ENCODE results near the gene PSME3IP1. TPM values are rescaled to one million over a fixed set of nuclear protein-coding genes. Genes with fewer than 3 reads are reported as not detected.
A peak's percentile ranks its signal among the peaks of the same experiment; 100 is the strongest.

Gene PSME3IP1
- total RNA-seq, 2 experiments from 2014 or later, result 106 to 113 TPM

DNA sequence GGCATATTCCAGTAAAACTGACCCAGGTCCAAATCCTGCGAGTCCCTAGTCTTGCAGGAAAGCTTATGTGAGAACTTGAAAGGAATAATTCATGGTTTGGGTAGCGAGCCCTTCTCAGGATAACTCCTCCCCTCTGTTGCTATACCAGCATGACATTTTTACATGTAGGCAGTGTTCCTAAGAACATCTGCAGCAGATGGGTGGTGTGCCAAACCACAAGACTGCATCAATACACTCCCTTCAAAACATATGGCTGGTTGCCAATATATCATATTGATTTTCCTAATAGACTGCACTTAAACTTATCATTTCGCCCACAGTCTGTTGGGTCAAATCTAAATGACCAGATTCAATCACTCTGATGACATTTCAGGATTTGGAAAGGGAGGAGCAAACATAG lies 19.9 kb downstream of the PSME3IP1 start:
- ChIA-PET POLR2A (no interaction called here), CTCF (interaction anchor here (2.2 kb wide), 1 partner anchor 82 kb away, joined by 24 read pairs; no protein-coding TSS in a partner anchor)
- peaks cover 5% of the 10 kb centered on the region for H3K4me1 Mint-ChIP-seq (ENCODE audit: low read depth)
- no peak for ATAC-seq
- H3K9me3 Mint-ChIP-seq (ENCODE audit: insufficient read depth), result no peaks in the 10 kb centered on the region
- no peak overlapping the region for H3K27ac Mint-ChIP-seq
- H3K27me3 Mint-ChIP-seq (ENCODE audit: low read depth), result no peaks in the 10 kb centered on the region
- peaks cover 55% of the 10 kb centered on the region for H3K36me3 Mint-ChIP-seq (ENCODE audit: low read depth)
- DNase-seq, result no peak
- H3K4me3 Mint-ChIP-seq, result no peak overlapping the region

DNA sequence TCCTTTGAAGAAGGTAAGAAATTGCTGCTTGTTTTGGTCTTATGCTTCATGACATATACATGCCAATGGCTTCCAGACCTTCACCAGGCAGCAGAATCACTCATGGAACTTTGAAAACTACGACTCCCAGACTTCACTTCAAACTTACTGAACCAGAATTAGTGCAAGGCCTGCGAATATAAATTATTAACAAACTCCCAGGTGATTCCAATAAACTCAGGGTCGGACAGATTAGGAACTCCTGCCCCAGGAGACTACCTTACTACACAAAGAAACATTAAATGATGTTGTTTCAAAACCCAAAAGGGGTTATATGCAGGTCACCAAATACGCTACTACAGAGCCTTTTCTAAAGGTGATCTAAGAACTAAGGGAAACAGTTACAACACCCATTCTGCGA lies 20.4 kb downstream of the PSME3IP1 start:
- Mint-ChIP-seq H3K4me1 (ENCODE audit: low read depth) (peaks cover 7% of the 10 kb centered on the region), H3K9me3 (ENCODE audit: insufficient read depth) (no peaks in the 10 kb centered on the region), H3K36me3 (ENCODE audit: low read depth) (peaks cover 54% of the 10 kb centered on the region), H3K27me3 (ENCODE audit: low read depth) (no peaks in the 10 kb centered on the region), H3K4me3 (no peak overlapping the region), H3K27ac (no peak overlapping the region)
- ChIA-PET CTCF (no interaction called here), POLR2A (no interaction called here)
- DNase-seq (no peak), ATAC-seq (no peak)

DNA sequence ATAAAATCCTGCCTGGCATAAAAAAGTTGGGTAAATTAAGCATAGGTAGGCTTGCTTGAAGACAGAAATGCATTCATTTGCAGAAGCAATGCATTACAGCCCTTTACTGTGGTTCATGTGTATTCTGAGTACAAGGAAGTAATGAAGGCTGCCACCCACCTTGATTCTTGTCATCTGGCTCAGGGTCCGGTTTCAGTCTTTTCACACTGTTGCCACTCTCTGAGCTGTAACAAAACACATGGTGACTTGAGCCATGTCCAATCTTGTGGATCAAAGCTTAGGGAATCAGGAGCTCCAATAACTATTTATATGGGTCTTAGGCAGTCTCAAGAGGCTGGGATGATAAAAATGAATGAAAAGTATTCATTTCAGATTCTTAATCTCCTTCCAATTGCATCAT lies 22.0 kb downstream of the PSME3IP1 start:
- no peak for DNase-seq
- H3K4me3 Mint-ChIP-seq, result no peak overlapping the region
- ChIA-PET CTCF (interaction anchor here (1.0 kb wide), 1 partner anchor 79 kb away, joined by 3 read pairs; no protein-coding TSS in a partner anchor), POLR2A (no interaction called here)
- no peaks in the 10 kb centered on the region for H3K9me3 Mint-ChIP-seq (ENCODE audit: insufficient read depth)
- peaks cover 58% of the 10 kb centered on the region for H3K36me3 Mint-ChIP-seq (ENCODE audit: low read depth)
- H3K27ac Mint-ChIP-seq, result no peak overlapping the region
- no peaks in the 10 kb centered on the region for H3K27me3 Mint-ChIP-seq (ENCODE audit: low read depth)
- peaks cover 8% of the 10 kb centered on the region for H3K4me1 Mint-ChIP-seq (ENCODE audit: low read depth)
- ATAC-seq, result no peak

DNA sequence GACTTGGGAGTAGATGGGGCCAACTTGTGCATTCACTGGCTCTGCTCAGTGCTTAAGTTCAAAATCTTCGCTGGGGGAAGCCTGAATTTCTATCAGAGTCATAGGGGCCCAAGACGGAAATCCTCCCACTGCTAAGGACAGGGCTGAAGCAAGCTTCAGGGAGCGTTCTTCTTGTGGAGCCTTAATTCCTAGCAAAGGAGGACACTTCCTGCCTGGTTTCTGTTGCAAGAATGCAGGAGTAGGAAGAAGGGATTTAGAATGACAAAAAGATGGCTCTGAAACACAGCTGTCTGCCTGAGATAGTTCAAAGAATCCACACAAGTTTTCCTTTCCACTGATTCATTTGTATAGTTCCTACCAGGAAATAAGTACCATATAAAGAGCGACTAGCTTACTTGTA lies 26.4 kb downstream of the PSME3IP1 start:
- Mint-ChIP-seq H3K9me3 (ENCODE audit: insufficient read depth) (no peaks in the 10 kb centered on the region), H3K36me3 (ENCODE audit: low read depth) (peaks cover 55% of the 10 kb centered on the region), H3K4me1 (ENCODE audit: low read depth) (peaks cover 10% of the 10 kb centered on the region), H3K27me3 (ENCODE audit: low read depth) (no peaks in the 10 kb centered on the region), H3K27ac (no peak overlapping the region), H3K4me3 (no peak overlapping the region)
- no peak for ATAC-seq
- no peak for DNase-seq
- POLR2A ChIA-PET, result no interaction called here
- CTCF ChIA-PET, result interaction anchor here (0.7 to 2.0 kb wide), 2 partner anchors 57 to 66 kb away, joined by 3 to 7 read pairs; partner anchors contain the start of gene CPNE2

DNA sequence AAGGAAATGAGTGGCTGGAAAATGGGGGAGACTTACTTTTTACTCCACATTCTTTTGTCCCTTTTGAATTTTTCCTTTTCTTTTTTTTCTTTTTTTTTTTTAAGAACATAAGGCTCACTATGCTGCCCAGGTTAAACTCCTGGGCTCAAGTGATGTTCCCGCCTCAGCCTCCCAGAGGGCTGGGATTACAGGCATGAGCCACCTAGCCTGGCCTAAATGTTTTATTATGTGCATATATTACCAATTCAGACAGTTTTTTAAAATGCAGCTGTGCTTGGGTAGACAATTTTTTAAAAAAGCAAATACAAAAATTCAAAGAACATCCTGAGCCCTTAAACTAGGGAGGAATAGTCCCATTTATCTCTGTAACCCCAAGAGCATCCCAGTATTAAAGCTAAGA lies 28.3 kb downstream of the PSME3IP1 start:
- DNase-seq (no peak), ATAC-seq (no peak)
- no peak overlapping the region for H3K27ac Mint-ChIP-seq
- H3K9me3 Mint-ChIP-seq (ENCODE audit: insufficient read depth), result no peaks in the 10 kb centered on the region
- no peak overlapping the region for H3K4me3 Mint-ChIP-seq
- H3K4me1 Mint-ChIP-seq (ENCODE audit: low read depth), result peaks cover 11% of the 10 kb centered on the region
- ChIA-PET CTCF (no interaction called here), POLR2A (interaction anchor here (0.6 kb wide), 1 partner anchor 28 kb away, joined by 3 read pairs; the partner anchor contains the start of genes PSME3IP1 and RSPRY1)
- H3K36me3 Mint-ChIP-seq (ENCODE audit: low read depth), result peaks cover 63% of the 10 kb centered on the region
- no peaks in the 10 kb centered on the region for H3K27me3 Mint-ChIP-seq (ENCODE audit: low read depth)

DNA sequence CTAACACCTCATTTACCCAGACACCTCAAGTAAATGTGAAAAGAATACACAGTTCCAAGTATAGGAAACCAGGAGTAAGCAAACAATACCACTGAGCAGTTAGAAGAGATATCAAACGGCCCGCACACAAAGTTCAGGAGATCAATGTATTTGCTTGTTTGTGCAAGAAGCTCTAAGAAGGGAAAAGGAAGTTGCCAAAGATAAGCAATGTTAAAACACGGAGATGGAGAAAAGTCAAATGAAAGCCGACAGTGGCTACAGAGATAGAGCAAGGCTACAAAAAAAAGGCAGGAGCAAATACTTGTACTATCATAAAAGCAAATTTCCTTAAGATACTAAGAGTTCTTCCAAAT lies 29.5 kb downstream of the PSME3IP1 start:
- Mint-ChIP-seq H3K27ac (no peak overlapping the region), H3K36me3 (ENCODE audit: low read depth) (peaks cover 65% of the 10 kb centered on the region), H3K9me3 (ENCODE audit: insufficient read depth) (no peaks in the 10 kb centered on the region), H3K4me1 (ENCODE audit: low read depth) (peaks cover 22% of the 10 kb centered on the region), H3K27me3 (ENCODE audit: low read depth) (no peaks in the 10 kb centered on the region), H3K4me3 (no peak overlapping the region)
- ATAC-seq (no peak), DNase-seq (no peak)
- POLR2A ChIA-PET, result no interaction called here
- CTCF ChIA-PET, result interaction anchor here (0.6 to 1.4 kb wide), 3 partner anchors 28 to 192 kb away, joined by 3 to 6 read pairs (median 3); no protein-coding TSS in a partner anchor

DNA sequence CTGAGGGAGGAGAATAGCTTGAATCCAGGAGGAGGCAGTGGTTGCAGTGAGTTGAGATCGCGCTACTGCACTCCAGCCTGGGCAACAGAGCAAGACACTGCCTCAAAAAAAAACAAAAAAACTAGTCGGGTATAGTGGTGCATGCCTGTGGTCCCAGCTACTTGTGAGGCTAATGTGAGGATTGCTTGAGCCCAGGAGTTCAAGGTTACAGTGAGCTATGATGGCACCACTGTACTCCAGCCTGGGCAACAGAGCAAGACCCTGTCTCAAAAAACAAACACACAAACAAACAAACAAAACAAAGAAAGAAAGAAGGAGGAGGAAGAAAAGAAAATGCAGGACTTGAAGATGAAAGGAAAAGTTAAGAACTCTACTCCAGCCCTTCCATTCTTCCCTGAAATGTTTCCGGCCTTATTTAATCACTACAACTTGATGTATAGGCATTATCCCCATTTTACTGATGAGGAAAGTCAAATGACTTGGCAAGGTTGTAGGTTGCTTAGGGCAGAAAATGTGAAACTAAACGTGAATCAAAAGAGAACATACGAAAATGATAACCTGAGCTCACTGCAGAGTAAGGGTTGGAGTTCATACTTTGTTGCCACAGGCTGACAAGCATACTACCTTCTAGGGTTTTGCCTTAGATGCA lies 30.0 kb downstream of the PSME3IP1 start:
- H3K4me3 Mint-ChIP-seq, result no peak overlapping the region
- H3K9me3 Mint-ChIP-seq (ENCODE audit: insufficient read depth), result no peaks in the 10 kb centered on the region
- DNase-seq (no peak), ATAC-seq (no peak)
- peak overlapping the region; percentile 68 for H3K27ac Mint-ChIP-seq
- CTCF ChIA-PET, result interaction anchor here (0.6 to 1.4 kb wide), 3 partner anchors 27 to 192 kb away, joined by 3 to 6 read pairs (median 3); no protein-coding TSS in a partner anchor
- H3K27me3 Mint-ChIP-seq (ENCODE audit: low read depth), result no peaks in the 10 kb centered on the region
- POLR2A ChIA-PET, result no interaction called here
- peaks cover 25% of the 10 kb centered on the region for H3K4me1 Mint-ChIP-seq (ENCODE audit: low read depth)
- peaks cover 63% of the 10 kb centered on the region for H3K36me3 Mint-ChIP-seq (ENCODE audit: low read depth)

DNA sequence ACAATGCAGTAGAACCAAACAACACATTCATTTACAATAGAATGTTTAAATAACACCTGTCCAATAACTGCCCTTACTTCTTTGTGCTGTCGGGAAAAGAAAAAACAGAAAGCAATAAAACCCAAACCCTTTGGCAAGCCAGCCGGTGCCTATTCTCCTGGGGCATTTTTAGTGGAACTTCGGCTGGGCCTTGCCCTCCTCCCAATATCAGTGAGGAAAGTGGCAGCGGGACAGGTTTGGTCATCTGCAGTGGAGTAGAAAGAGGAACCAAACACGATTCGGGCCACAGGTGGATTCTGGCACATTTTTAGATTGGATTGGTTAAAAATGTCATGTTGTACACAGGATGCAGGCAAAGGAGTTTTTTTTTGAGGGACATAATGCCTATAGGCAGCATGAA lies 32.0 kb downstream of the PSME3IP1 start:
- peaks cover 49% of the 10 kb centered on the region for H3K36me3 Mint-ChIP-seq (ENCODE audit: low read depth)
- ATAC-seq (no peak), DNase-seq (no peak)
- no peaks in the 10 kb centered on the region for H3K9me3 Mint-ChIP-seq (ENCODE audit: insufficient read depth)
- H3K4me1 Mint-ChIP-seq (ENCODE audit: low read depth), result peaks cover 21% of the 10 kb centered on the region
- H3K4me3 Mint-ChIP-seq, result no peak overlapping the region
- H3K27me3 Mint-ChIP-seq (ENCODE audit: low read depth), result no peaks in the 10 kb centered on the region
- CTCF ChIA-PET, result no interaction called here
- POLR2A ChIA-PET, result no interaction called here
- no peak overlapping the region for H3K27ac Mint-ChIP-seq

DNA sequence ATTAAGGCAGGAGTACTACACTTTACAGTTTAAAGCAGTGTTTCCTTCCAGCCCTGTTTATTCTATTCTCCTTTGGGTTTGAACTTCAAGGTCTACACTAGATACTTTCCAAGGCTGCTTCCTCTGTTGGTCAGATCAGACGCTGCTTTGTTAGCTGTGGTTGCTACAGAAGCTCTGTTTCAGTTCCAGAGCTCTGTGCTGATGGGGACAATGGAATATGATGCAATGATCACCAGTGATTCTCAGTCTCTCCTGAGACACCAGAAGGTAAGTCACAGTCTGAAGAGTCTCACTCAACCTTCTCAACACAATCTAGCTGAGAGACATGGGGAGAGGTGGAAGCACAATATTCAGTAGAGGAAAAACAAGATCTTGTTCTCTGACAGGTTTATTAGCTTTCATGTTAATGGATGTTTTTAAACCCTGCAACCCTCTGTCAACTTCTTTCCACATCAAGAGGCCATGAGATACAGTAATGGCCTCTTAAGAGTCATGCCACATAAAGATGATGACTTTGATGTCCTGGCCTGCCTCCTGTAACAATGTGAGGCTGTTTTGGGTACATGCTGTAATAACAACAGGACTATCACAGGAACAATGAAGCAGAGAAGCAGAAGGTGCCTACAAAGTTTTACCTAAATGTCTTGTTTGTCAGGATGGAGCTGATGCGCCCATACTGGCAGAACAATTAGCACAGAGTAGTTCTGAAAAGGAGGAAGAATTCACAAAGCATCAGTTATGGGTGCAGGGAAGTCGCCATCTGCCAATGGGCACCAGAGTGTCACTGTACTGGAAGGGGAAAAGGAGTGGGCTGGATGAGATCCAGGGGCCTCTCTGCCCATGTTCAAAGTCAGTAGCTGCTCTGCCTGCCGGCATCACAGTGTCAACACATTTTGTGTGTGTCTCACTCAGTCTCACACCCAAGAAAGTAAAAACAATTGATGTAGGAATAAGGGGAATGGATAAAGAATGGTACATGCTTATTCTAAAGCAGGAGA lies 33.4 kb downstream of the PSME3IP1 start:
- peaks cover 27% of the 10 kb centered on the region for H3K4me1 Mint-ChIP-seq (ENCODE audit: low read depth)
- H3K4me3 Mint-ChIP-seq, result no peak overlapping the region
- H3K27ac Mint-ChIP-seq, result peak overlapping the region; percentile 71
- ChIA-PET CTCF (interaction anchor here (1.0 to 3.5 kb wide), 8 partner anchors 11 to 187 kb away, joined by 3 to 16 read pairs (median 4); partner anchors contain the start of gene CPNE2), POLR2A (interaction anchor here (2.2 kb wide), 1 partner anchor 24 kb away, joined by 7 read pairs; no protein-coding TSS in a partner anchor)
- H3K27me3 Mint-ChIP-seq (ENCODE audit: low read depth), result no peaks in the 10 kb centered on the region
- no peak for DNase-seq
- peaks cover 43% of the 10 kb centered on the region for H3K36me3 Mint-ChIP-seq (ENCODE audit: low read depth)
- no peaks in the 10 kb centered on the region for H3K9me3 Mint-ChIP-seq (ENCODE audit: insufficient read depth)
- peak; percentile 65 for ATAC-seq

DNA sequence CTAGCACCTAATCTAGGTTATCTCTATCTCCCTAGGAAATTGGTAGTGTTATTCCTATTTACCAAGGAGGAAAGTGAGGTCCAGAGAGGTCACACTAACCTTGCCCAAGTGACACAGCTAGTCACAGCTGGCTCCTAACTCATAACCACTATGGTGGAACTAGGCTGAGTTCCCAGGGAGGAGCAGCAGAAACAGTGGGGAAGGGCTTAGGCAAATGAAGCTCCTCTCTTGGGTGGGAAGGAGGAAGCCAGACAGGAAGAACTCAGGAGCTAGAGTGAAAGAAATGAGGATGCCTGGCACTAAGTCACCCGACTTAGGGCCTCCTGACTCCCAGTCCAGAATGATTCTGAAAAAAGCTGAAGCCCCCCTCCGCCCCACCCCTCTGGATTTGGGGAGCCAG lies 34.5 kb downstream of the PSME3IP1 start:
- Mint-ChIP-seq H3K27me3 (ENCODE audit: low read depth) (no peaks in the 10 kb centered on the region), H3K27ac (no peak overlapping the region), H3K36me3 (ENCODE audit: low read depth) (peaks cover 36% of the 10 kb centered on the region), H3K9me3 (ENCODE audit: insufficient read depth) (no peaks in the 10 kb centered on the region), H3K4me3 (no peak overlapping the region), H3K4me1 (ENCODE audit: low read depth) (peaks cover 30% of the 10 kb centered on the region)
- no peak for ATAC-seq
- ChIA-PET CTCF (interaction anchor here (1.0 to 3.5 kb wide), 10 partner anchors 10 to 186 kb away, joined by 3 to 16 read pairs (median 4); partner anchors contain the start of gene CPNE2), POLR2A (interaction anchor here (1.1 to 2.2 kb wide), 3 partner anchors 17 to 56 kb away, joined by 3 to 7 read pairs (median 6); no protein-coding TSS in a partner anchor)
- no peak for DNase-seq

DNA sequence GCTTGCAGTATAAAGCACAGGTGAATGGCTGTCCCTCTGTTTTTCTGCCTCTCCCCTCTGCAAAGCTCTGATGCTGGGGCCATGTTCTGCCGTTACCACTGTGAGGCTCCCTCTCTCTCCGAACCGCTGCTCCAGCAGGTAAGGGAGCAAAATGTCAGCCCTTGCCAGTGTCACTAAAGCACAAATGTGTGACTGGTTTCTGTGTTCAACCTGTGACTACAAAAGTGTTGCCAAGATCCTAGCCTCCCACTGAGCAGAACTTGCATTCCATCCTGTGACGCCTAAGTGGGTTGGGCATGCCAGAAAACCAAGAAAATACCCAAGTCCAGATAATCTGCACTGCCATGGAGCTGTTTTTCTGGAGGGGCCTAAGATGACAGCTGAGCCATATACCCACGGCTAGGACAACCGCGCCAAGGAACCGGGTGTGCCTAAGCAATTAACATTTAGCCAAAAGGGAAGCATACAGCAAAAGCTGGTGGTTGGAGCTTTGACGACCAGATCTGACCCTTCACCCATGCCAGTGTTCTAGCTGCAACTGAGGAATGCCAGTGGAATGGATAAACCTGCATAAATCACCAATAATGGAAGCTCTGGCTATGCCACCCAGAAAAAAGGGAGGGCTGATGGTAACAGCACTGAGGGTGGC lies 35.0 kb downstream of the PSME3IP1 start:
- POLR2A ChIA-PET, result interaction anchor here (0.9 to 1.7 kb wide), 4 partner anchors 9 to 219 kb away, joined by 3 to 6 read pairs (median 3); partner anchors contain the start of gene HERPUD1

More for the DNA sequence above, 35.0 kb downstream of the PSME3IP1 start:
- CTCF ChIA-PET, result interaction anchor here (1.0 to 3.5 kb wide), 9 partner anchors 9 to 186 kb away, joined by 3 to 16 read pairs (median 4); partner anchors contain the start of gene CPNE2
- H3K27ac Mint-ChIP-seq, result no peak overlapping the region
- peaks cover 27% of the 10 kb centered on the region for H3K4me1 Mint-ChIP-seq (ENCODE audit: low read depth)
- no peak for ATAC-seq
- no peaks in the 10 kb centered on the region for H3K9me3 Mint-ChIP-seq (ENCODE audit: insufficient read depth)
- DNase-seq, result no peak
- peaks cover 31% of the 10 kb centered on the region for H3K36me3 Mint-ChIP-seq (ENCODE audit: low read depth)
- H3K27me3 Mint-ChIP-seq (ENCODE audit: low read depth), result no peaks in the 10 kb centered on the region
- no peak overlapping the region for H3K4me3 Mint-ChIP-seq

Measured in activated CD8-positive, alpha-beta T cell treated with anti-CD3 and anti-CD28 coated beads, Interleukin-2, amount 10 ng/mL, durations not matched to agents 7 days and 5 days (primary cell).